ENCODE results near the gene SYT1. TPM values are rescaled to one million over a fixed set of nuclear protein-coding genes. Genes with fewer than 3 reads are reported as not detected.

Gene SYT1
- total RNA-seq, 1 donor from 2014 or later, result 13.0 TPM

DNA sequence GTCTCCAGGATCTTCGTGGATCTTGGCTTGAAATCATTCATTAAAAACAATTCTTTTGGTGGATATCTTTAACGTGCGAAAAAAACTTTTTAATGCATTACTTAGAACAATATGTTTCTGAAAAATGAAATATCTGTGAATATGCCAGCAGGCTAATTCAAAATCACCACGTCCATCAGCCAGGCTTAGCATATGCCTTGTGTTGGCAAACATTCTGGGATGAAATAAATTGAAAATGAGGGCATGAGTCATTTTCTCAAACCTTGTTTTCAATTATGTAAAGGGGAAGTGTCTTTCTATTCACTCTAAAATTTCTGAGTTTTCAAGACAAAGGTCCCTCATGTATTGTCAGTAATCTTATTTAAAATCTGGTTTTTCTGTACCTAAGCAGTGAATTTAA, 432.3 kb downstream of the SYT1 start:
- Mint-ChIP-seq H3K27ac (ENCODE audit: unreplicated experiment) (peak overlapping the region; percentile 14), H3K4me3 (ENCODE audit: unreplicated experiment) (no peak overlapping the region), H3K4me1 (ENCODE audit: unreplicated experiment) (peaks cover 36% of the 10 kb centered on the region), H3K36me3 (ENCODE audit: low read depth, unreplicated experiment) (no peaks in the 10 kb centered on the region), H3K9me3 (ENCODE audit: unreplicated experiment) (no peaks in the 10 kb centered on the region), H3K27me3 (ENCODE audit: unreplicated experiment) (no peaks in the 10 kb centered on the region)
- no peak for DNase-seq (ENCODE audit: low spot score)
- TF ChIP-seq, protein P1, sequence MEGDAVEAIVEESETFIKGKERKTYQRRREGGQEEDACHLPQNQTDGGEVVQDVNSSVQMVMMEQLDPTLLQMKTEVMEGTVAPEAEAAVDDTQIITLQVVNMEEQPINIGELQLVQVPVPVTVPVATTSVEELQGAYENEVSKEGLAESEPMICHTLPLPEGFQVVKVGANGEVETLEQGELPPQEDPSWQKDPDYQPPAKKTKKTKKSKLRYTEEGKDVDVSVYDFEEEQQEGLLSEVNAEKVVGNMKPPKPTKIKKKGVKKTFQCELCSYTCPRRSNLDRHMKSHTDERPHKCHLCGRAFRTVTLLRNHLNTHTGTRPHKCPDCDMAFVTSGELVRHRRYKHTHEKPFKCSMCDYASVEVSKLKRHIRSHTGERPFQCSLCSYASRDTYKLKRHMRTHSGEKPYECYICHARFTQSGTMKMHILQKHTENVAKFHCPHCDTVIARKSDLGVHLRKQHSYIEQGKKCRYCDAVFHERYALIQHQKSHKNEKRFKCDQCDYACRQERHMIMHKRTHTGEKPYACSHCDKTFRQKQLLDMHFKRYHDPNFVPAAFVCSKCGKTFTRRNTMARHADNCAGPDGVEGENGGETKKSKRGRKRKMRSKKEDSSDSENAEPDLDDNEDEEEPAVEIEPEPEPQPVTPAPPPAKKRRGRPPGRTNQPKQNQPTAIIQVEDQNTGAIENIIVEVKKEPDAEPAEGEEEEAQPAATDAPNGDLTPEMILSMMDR (IDR thresholded peaks at IDR 0.05; ENCODE audit: unreplicated experiment), result no peak

DNA sequence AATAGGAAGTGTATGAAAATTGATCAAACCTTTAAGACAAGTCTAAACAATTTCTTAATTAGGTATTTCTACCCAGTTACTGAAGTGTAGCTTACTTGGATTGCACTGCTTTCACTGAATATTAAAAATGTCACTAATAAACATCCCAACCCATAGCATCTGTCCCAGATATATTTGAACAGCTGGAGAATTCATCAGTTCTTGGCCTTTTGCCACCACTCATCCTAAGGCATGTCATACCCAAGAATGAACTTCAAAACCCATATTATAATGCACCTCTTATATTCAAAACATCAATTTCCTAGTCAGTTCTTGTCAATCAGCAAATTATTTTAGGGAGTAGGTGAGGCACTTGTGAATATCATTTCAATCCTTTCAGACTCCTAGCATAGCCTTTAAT, 433.9 kb downstream of the SYT1 start:
- no peaks in the 10 kb centered on the region for H3K9me3 Mint-ChIP-seq (ENCODE audit: unreplicated experiment)
- H3K36me3 Mint-ChIP-seq (ENCODE audit: low read depth, unreplicated experiment), result no peaks in the 10 kb centered on the region
- peaks cover 48% of the 10 kb centered on the region for H3K4me1 Mint-ChIP-seq (ENCODE audit: unreplicated experiment)
- H3K27me3 Mint-ChIP-seq (ENCODE audit: unreplicated experiment), result peaks cover 2% of the 10 kb centered on the region
- H3K27ac Mint-ChIP-seq (ENCODE audit: unreplicated experiment), result peak overlapping the region; percentile 27
- no peak overlapping the region for H3K4me3 Mint-ChIP-seq (ENCODE audit: unreplicated experiment)
- TF ChIP-seq, protein P1 (IDR thresholded peaks at IDR 0.05; ENCODE audit: unreplicated experiment), result no peak
- DNase-seq (ENCODE audit: low spot score), result no peak

DNA sequence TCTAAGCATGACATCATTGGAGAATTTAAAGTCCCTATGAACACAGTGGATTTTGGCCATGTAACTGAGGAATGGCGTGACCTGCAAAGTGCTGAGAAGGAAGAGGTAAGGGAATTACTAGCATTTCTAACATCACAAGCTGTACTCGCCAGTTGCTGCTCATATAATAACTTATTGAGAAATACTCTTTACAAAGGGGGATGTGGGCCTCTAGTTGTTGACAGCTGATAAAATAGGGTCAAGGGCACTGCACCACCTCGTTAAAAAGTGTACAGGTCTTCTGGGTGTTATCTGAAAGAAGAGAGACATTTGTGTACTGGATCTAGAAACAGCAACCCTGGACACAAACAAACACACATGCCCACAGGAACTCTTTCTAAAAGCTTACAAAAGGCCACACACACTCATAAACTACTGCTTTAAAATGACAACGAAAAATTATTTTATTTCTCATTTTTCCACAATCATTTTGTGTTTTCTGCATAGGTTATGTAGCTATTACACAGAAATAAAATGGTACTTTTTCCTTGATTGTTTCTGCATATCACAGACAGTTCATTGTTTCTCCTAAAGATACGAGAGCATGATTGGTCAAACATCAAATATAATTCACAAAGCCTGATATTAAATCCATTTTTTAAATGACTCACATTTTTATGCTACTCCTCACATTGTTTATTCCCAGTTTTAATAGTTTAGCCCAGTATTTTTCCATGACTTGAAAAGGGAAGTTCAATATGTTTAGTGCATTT, 435.0 kb downstream of the SYT1 start:
- H3K27ac Mint-ChIP-seq (ENCODE audit: unreplicated experiment), result peak overlapping the region; percentile 77

DNA sequence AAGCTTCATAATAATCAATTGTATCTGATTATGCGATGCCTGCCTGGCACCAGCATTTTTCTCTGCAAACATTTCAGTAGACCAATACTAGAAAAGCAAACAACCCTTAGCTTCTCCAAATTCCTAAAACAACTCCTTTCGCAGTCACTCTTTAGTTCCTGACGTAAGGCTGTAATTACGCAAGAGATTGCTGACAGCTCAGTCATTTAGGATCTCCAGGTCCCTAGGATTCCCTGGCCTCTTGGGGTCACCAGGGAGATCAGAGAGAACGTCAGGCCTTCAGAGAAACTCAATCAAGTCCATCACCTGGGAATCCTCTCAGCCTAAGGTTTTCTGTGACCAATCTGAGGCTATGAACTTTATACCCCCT, 435.6 kb downstream of the SYT1 start:
- peaks cover 2% of the 10 kb centered on the region for H3K27me3 Mint-ChIP-seq (ENCODE audit: unreplicated experiment)
- TF ChIP-seq, protein P1 (IDR thresholded peaks at IDR 0.05; ENCODE audit: unreplicated experiment), result no peak
- peak overlapping the region; percentile 50 for H3K27ac Mint-ChIP-seq (ENCODE audit: unreplicated experiment)
- DNase-seq (ENCODE audit: low spot score), result no peak
- H3K4me3 Mint-ChIP-seq (ENCODE audit: unreplicated experiment), result no peak overlapping the region
- no peaks in the 10 kb centered on the region for H3K9me3 Mint-ChIP-seq (ENCODE audit: unreplicated experiment)
- H3K4me1 Mint-ChIP-seq (ENCODE audit: unreplicated experiment), result peaks cover 51% of the 10 kb centered on the region
- no peaks in the 10 kb centered on the region for H3K36me3 Mint-ChIP-seq (ENCODE audit: low read depth, unreplicated experiment)

More for the DNA sequence above, 435.0 kb downstream of the SYT1 start:
- Mint-ChIP-seq H3K4me3 (ENCODE audit: unreplicated experiment) (no peak overlapping the region), H3K27me3 (ENCODE audit: unreplicated experiment) (peaks cover 2% of the 10 kb centered on the region), H3K4me1 (ENCODE audit: unreplicated experiment) (peaks cover 56% of the 10 kb centered on the region), H3K9me3 (ENCODE audit: unreplicated experiment) (no peaks in the 10 kb centered on the region), H3K36me3 (ENCODE audit: low read depth, unreplicated experiment) (no peaks in the 10 kb centered on the region)
- DNase-seq (ENCODE audit: low spot score), result no peak
- TF ChIP-seq, protein P1 (IDR thresholded peaks at IDR 0.05; ENCODE audit: unreplicated experiment), result no peak

DNA sequence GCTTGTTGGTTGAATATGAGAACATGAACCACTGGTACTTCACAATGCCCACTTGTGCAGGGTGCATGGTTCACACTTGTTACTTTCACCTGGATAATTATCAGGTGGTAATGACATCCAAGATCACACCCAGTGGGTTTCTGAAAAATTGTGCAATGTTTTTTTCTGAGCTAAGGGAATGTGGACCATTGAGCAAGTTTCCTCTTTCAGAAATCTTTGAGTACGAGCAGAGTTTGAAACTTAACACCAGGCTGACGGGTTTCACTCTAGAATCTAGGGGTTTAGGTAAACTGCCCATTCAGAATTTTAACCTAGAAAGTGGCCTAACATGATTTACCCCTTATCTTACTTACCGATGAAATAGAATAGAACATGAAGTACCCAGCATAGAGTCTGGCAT, 436.6 kb downstream of the SYT1 start:
- H3K27me3 Mint-ChIP-seq (ENCODE audit: unreplicated experiment), result peaks cover 2% of the 10 kb centered on the region
- H3K27ac Mint-ChIP-seq (ENCODE audit: unreplicated experiment), result peak overlapping the region; percentile 98

More for the DNA sequence above, 436.6 kb downstream of the SYT1 start:
- TF ChIP-seq, protein P1 (IDR thresholded peaks at IDR 0.05; ENCODE audit: unreplicated experiment), result no peak
- no peak for DNase-seq (ENCODE audit: low spot score)
- no peak overlapping the region for H3K4me3 Mint-ChIP-seq (ENCODE audit: unreplicated experiment)
- H3K36me3 Mint-ChIP-seq (ENCODE audit: low read depth, unreplicated experiment), result no peaks in the 10 kb centered on the region
- peaks cover 46% of the 10 kb centered on the region for H3K4me1 Mint-ChIP-seq (ENCODE audit: unreplicated experiment)
- H3K9me3 Mint-ChIP-seq (ENCODE audit: unreplicated experiment), result no peaks in the 10 kb centered on the region
